ENCODE measurements around the gene DHRS2. TPM values are rescaled to one million over a fixed set of nuclear protein-coding genes. Genes with fewer than 3 reads are reported as not detected.
A peak's percentile ranks its signal among the peaks of the same experiment; 100 is the strongest.

DHRS2 gene
- total and polyA plus RNA-seq, 2 of the 13 experiments (the other 11 are each of a cell fraction or from before 2014, with no cell fraction given): 1,621 to 3,021 TPM

- Histone ChIP-seq H3K9ac (ENCODE audit: insufficient read depth, low read depth, low read length) (peak overlapping the region; percentile 57), H3K4me1 (ENCODE audit: insufficient read depth, low read length) (peaks cover 68% of the 10 kb centered on the region), H3K27ac (ENCODE audit: extremely low read length, insufficient read depth, low read length) (peak overlapping the region; percentile 48), H2AFZ (ENCODE audit: low read length) (peak overlapping the region; percentile 91), H3K4me2 (ENCODE audit: low read depth, low read length) (peak overlapping the region; percentile 90), H4K20me1 (ENCODE audit: insufficient read depth, low read length) (peaks cover 6% of the 10 kb centered on the region), H3K9me3 (ENCODE audit: low read length) (no peaks in the 10 kb centered on the region), H3K36me3 (replicated peaks in 1 of 2; ENCODE audit: control insufficient read depth in 1 of 2, insufficient read depth in 2 of 2, low read length in 2 of 2) (no peaks in the 10 kb centered on the region), H3K27me3 (ENCODE audit: control insufficient read depth in 1 of 2, insufficient read depth in 2 of 2, low read length in 2 of 2) (no peaks in the 10 kb centered on the region; a peak in 1 of 5 replicates), H3K4me3 (replicated peaks in 1 of 3; ENCODE audit: insufficient read depth in 1 of 3, low read depth in 2 of 3, low read length in 3 of 3) (peak overlapping the region; percentile 35 to 59 (median 41)), H3K79me2 (ENCODE audit: insufficient read depth, low read length) (peaks cover 7% of the 10 kb centered on the region)
- DNase-seq (ENCODE audit: low spot score) (peak; percentile 96), FAIRE-seq (peak; percentile 84), ATAC-seq (peak; percentile 28)
- 9% methylated on average over 8 of the region's 8 CpGs for WGBS (ENCODE audit: low lambda C conversion rate)
- in situ Hi-C loops (cut with HindIII; ENCODE audit: extremely low pct_ligation_motif_present, low pct_unique_long_range_greater_than_20kb) (loop anchor here (5.0 kb wide), 1 partner anchor 45 kb away; no protein-coding TSS in a partner anchor), intact Hi-C loops (cut with micrococcal nuclease; ENCODE audit: unreplicated experiment) (loop anchor here (1.0 kb wide), 2 partner anchors 19 to 43 kb away; no protein-coding TSS in a partner anchor)
- ChIA-PET POLR2A (interaction anchor here (0.6 to 13.7 kb wide), 31 partner anchors 9 to 655 kb away, joined by 3 to 1105 read pairs (median 5); partner anchors contain the start of genes AP1G2, DCAF11, DHRS4 and EMC9), CTCF (ENCODE audit: low intra/inter-chr PET ratio, low total read pairs) (interaction anchor here (0.8 to 7.4 kb wide), 11 partner anchors 10 to 322 kb away, joined by 3 to 207 read pairs (median 6); no protein-coding TSS in a partner anchor)
- no TSS peak for BruUV-seq (replicated peaks)
- peak; percentile 85 for TF ChIP-seq ZNF883 (CRISPR knock-in tag; IDR thresholded peaks at IDR 0.05; ENCODE audit: not compliant biosample characterization)
- peak; percentile 61; the same call in 1 of the 2 replicates for TF ChIP-seq WIZ (CRISPR knock-in tag; IDR thresholded peaks at IDR 0.05)
- no peak for TF ChIP-seq KLF11 (CRISPR knock-in tag; IDR thresholded peaks at IDR 0.05)
- TF ChIP-seq ZNF720 (CRISPR knock-in tag; IDR thresholded peaks at IDR 0.05): 0 out of 2 replicates have a peak, but pooled peaks have one; percentile 91
- no peak for TF ChIP-seq CTCF (CRISPR knock-in tag; IDR thresholded peaks at IDR 0.05)
- peak; percentile 97 for TF ChIP-seq SMAD3 (CRISPR knock-in tag; IDR thresholded peaks at IDR 0.05)
- no peak for TF ChIP-seq ZNF263 (CRISPR knock-in tag; IDR thresholded peaks at IDR 0.05)
- no peak for TF ChIP-seq ZBTB14 (CRISPR knock-in tag; IDR thresholded peaks at IDR 0.05)
- TF ChIP-seq POGZ (CRISPR knock-in tag; IDR thresholded peaks at IDR 0.05): no peak
- no peak for TF ChIP-seq ZNF382 (CRISPR knock-in tag; IDR thresholded peaks at IDR 0.05; ENCODE audit: borderline replicate concordance)
- TF ChIP-seq, protein P1, sequence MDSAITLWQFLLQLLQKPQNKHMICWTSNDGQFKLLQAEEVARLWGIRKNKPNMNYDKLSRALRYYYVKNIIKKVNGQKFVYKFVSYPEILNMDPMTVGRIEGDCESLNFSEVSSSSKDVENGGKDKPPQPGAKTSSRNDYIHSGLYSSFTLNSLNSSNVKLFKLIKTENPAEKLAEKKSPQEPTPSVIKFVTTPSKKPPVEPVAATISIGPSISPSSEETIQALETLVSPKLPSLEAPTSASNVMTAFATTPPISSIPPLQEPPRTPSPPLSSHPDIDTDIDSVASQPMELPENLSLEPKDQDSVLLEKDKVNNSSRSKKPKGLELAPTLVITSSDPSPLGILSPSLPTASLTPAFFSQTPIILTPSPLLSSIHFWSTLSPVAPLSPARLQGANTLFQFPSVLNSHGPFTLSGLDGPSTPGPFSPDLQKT (CRISPR knock-in tag; IDR thresholded peaks at IDR 0.05; ENCODE audit: borderline replicate concordance): no peak
- TF ChIP-seq KDM2A (CRISPR knock-in tag; IDR thresholded peaks at IDR 0.05; ENCODE audit: borderline replicate concordance, low read depth): peak; percentile 83; the same call in 1 of the 2 replicates
- TF ChIP-seq SMAD1 (CRISPR knock-in tag; IDR thresholded peaks at IDR 0.05; ENCODE audit: borderline replicate concordance, low read depth): no peak; the same call in 1 of the 2 replicates
- TF ChIP-seq GZF1 (CRISPR knock-in tag; IDR thresholded peaks at IDR 0.05): peak; percentile 44; the same call in 1 of the 2 replicates
- TF ChIP-seq ZNF121 (CRISPR knock-in tag; IDR thresholded peaks at IDR 0.05): no peak
- TF ChIP-seq HNF4A (CRISPR knock-in tag; IDR thresholded peaks at IDR 0.05): no peak
- TF ChIP-seq CHD2 (IDR thresholded peaks at IDR 0.05; ENCODE audit: low read depth, low read length): no peak
These were observed 4.3 kb upstream of the DHRS2 start for GRCh38 chr14:23631702-23632460.

Data from HepG2 (cell line).